Activated naive CD4-positive, alpha-beta T cell treated with anti-CD3 and anti-CD28 coated beads, Interleukin-2, amount 50 U/mL, for 24 hours (primary cell): ENCODE data around the gene SHLD2.
"Not testable (repeated sequence)": the region's sequence is repeated elsewhere in the genome, so short reads cannot be mapped to it uniquely, and the experiment has no call there.

Experiments used
- H3K27ac Mint-ChIP-seq: one replicate; pipeline ENCODE4 v1.8.0; 2021; ENCODE audit warnings: mild to moderate bottlenecking, mixed read lengths
- H3K27me3 Mint-ChIP-seq: one replicate; pipeline ENCODE4 v1.8.0; 2021; ENCODE audit warnings: mixed read lengths
- H3K36me3 Mint-ChIP-seq: one replicate; pipeline ENCODE4 v1.8.0; 2021; ENCODE audit warnings: mixed read lengths
- H3K4me1 Mint-ChIP-seq: one replicate; pipeline ENCODE4 v1.8.0; 2021; ENCODE audit warnings: mixed read lengths
- H3K4me3 Mint-ChIP-seq: one replicate; pipeline ENCODE4 v1.8.0; 2021; ENCODE audit warnings: mild to moderate bottlenecking, mixed read lengths
- H3K9me3 Mint-ChIP-seq: one replicate; pipeline ENCODE4 v1.8.0; 2021; ENCODE audit warnings: mixed read lengths

Gene SHLD2

GRCh38 chr10:87094373-87095235 lies at the start of gene SHLD2, which contains the start of gene GLUD1:
TSS of gene SHLD2 (plus strand) at chr10:87095206. CDS start at chr10:87151355, 56,149 bp downstream.
TSS of gene GLUD1 (minus strand) at chr10:87094843. CDS start at chr10:87094769, 74 bp downstream.
- H3K9me3 Mint-ChIP-seq: no peaks in the 10 kb centered on the region
- H3K27ac Mint-ChIP-seq: peak within 1 kb of the TSS; percentile 94
- H3K27me3 Mint-ChIP-seq: no peaks in the 10 kb centered on the region
- peaks cover 11% of the 10 kb centered on the region for H3K36me3 Mint-ChIP-seq
- peaks cover 60% of the 10 kb centered on the region for H3K4me1 Mint-ChIP-seq
- H3K4me3 Mint-ChIP-seq: peak within 1 kb of the TSS; percentile 94

GRCh38 chr10:87045434-87045938 lies 49.5 kb upstream of the SHLD2 start:
- Mint-ChIP-seq H3K27me3 (no peaks in the 10 kb centered on the region), H3K36me3 (peaks cover 14% of the 10 kb centered on the region), H3K4me1 (no peaks in the 10 kb centered on the region), H3K27ac (no peak overlapping the region), H3K9me3 (no peaks in the 10 kb centered on the region), H3K4me3 (no peak overlapping the region)

GRCh38 chr10:87053111-87053510 lies 41.9 kb upstream of the SHLD2 start:
- H3K27ac Mint-ChIP-seq: no peak overlapping the region
- H3K36me3 Mint-ChIP-seq: peaks cover 4% of the 10 kb centered on the region
- H3K4me1 Mint-ChIP-seq: no peaks in the 10 kb centered on the region
- no peaks in the 10 kb centered on the region for H3K27me3 Mint-ChIP-seq
- no peak overlapping the region for H3K4me3 Mint-ChIP-seq
- H3K9me3 Mint-ChIP-seq: no peaks in the 10 kb centered on the region

GRCh38 chr10:87053577-87054181 lies 41.3 kb upstream of the SHLD2 start:
- no peaks in the 10 kb centered on the region for H3K27me3 Mint-ChIP-seq
- no peak overlapping the region for H3K27ac Mint-ChIP-seq
- H3K9me3 Mint-ChIP-seq: no peaks in the 10 kb centered on the region
- H3K36me3 Mint-ChIP-seq: peaks cover 7% of the 10 kb centered on the region
- no peaks in the 10 kb centered on the region for H3K4me1 Mint-ChIP-seq
- no peak overlapping the region for H3K4me3 Mint-ChIP-seq

GRCh38 chr10:87054373-87055295 lies 40.4 kb upstream of the SHLD2 start:
- Mint-ChIP-seq H3K27me3 (no peaks in the 10 kb centered on the region), H3K36me3 (peaks cover 9% of the 10 kb centered on the region), H3K4me3 (no peak overlapping the region), H3K4me1 (no peaks in the 10 kb centered on the region), H3K27ac (no peak overlapping the region), H3K9me3 (no peaks in the 10 kb centered on the region)

- Mint-ChIP-seq H3K4me3 (no peak overlapping the region), H3K27ac (no peak overlapping the region), H3K9me3 (no peaks in the 10 kb centered on the region), H3K4me1 (no peaks in the 10 kb centered on the region), H3K27me3 (no peaks in the 10 kb centered on the region), H3K36me3 (peaks cover 14% of the 10 kb centered on the region)
Measured at GRCh38 chr10:87058171-87058570, 36.8 kb upstream of the SHLD2 start.

- H3K9me3 Mint-ChIP-seq: no peaks in the 10 kb centered on the region
- H3K4me3 Mint-ChIP-seq: no peak overlapping the region
- H3K36me3 Mint-ChIP-seq: peaks cover 17% of the 10 kb centered on the region
- H3K4me1 Mint-ChIP-seq: no peaks in the 10 kb centered on the region
- H3K27me3 Mint-ChIP-seq: no peaks in the 10 kb centered on the region
- no peak overlapping the region for H3K27ac Mint-ChIP-seq
Measured at GRCh38 chr10:87059401-87059800, 35.6 kb upstream of the SHLD2 start.

GRCh38 chr10:87060280-87060928 lies 34.6 kb upstream of the SHLD2 start:
- Mint-ChIP-seq H3K4me1 (no peaks in the 10 kb centered on the region), H3K9me3 (no peaks in the 10 kb centered on the region), H3K4me3 (no peak overlapping the region), H3K27me3 (no peaks in the 10 kb centered on the region), H3K27ac (peak overlapping the region; percentile 83), H3K36me3 (peaks cover 17% of the 10 kb centered on the region)

- Mint-ChIP-seq H3K27me3 (no peaks in the 10 kb centered on the region), H3K27ac (no peak overlapping the region), H3K4me1 (no peaks in the 10 kb centered on the region), H3K4me3 (no peak overlapping the region), H3K36me3 (peaks cover 18% of the 10 kb centered on the region), H3K9me3 (no peaks in the 10 kb centered on the region)
Measured at GRCh38 chr10:87064651-87065050, 30.4 kb upstream of the SHLD2 start.

GRCh38 chr10:87066178-87066577 lies 28.8 kb upstream of the SHLD2 start:
- no peak overlapping the region for H3K27ac Mint-ChIP-seq
- no peaks in the 10 kb centered on the region for H3K4me1 Mint-ChIP-seq
- no peaks in the 10 kb centered on the region for H3K9me3 Mint-ChIP-seq
- no peak overlapping the region for H3K4me3 Mint-ChIP-seq
- peaks cover 16% of the 10 kb centered on the region for H3K36me3 Mint-ChIP-seq
- no peaks in the 10 kb centered on the region for H3K27me3 Mint-ChIP-seq

GRCh38 chr10:87066865-87067264 lies 28.1 kb upstream of the SHLD2 start:
- no peaks in the 10 kb centered on the region for H3K4me1 Mint-ChIP-seq
- no peak overlapping the region for H3K4me3 Mint-ChIP-seq
- H3K27me3 Mint-ChIP-seq: no peaks in the 10 kb centered on the region
- H3K36me3 Mint-ChIP-seq: peaks cover 21% of the 10 kb centered on the region
- no peak overlapping the region for H3K27ac Mint-ChIP-seq
- H3K9me3 Mint-ChIP-seq: no peaks in the 10 kb centered on the region

- Mint-ChIP-seq H3K4me3 (no peak overlapping the region), H3K27me3 (no peaks in the 10 kb centered on the region), H3K27ac (no peak overlapping the region), H3K9me3 (no peaks in the 10 kb centered on the region), H3K4me1 (no peaks in the 10 kb centered on the region), H3K36me3 (peaks cover 23% of the 10 kb centered on the region)
Measured at GRCh38 chr10:87068281-87068680, 26.7 kb upstream of the SHLD2 start.

- H3K27me3 Mint-ChIP-seq: no peaks in the 10 kb centered on the region
- H3K4me1 Mint-ChIP-seq: no peaks in the 10 kb centered on the region
- H3K27ac Mint-ChIP-seq: no peak overlapping the region
- H3K9me3 Mint-ChIP-seq: no peaks in the 10 kb centered on the region
- H3K4me3 Mint-ChIP-seq: no peak overlapping the region
- peaks cover 15% of the 10 kb centered on the region for H3K36me3 Mint-ChIP-seq
Measured at GRCh38 chr10:87072449-87072848, 22.6 kb upstream of the SHLD2 start.

GRCh38 chr10:87076421-87076820 lies 18.6 kb upstream of the SHLD2 start:
- H3K27ac Mint-ChIP-seq, H3K27me3 Mint-ChIP-seq, H3K9me3 Mint-ChIP-seq, H3K4me1 Mint-ChIP-seq, H3K4me3 Mint-ChIP-seq: not testable (repeated sequence)
- H3K36me3 Mint-ChIP-seq: peaks cover 13% of the 10 kb centered on the region
